ACHN (cell line): ENCODE results near the gene TGFA.

Experiments used
- DNase-seq: peaks from one replicate; pipeline ENCODE4 v3.0.0-alpha.2; 2015
- in situ Hi-C: cut with HindIII; loops from 2 replicates; pipeline ENCODE4 v1.10.0; 2017; ENCODE audit warnings: low sequenced_read_pairs, low pct_ligation_motif_present, low pct_unique_long_range_greater_than_20kb

Gene TGFA

DNA sequence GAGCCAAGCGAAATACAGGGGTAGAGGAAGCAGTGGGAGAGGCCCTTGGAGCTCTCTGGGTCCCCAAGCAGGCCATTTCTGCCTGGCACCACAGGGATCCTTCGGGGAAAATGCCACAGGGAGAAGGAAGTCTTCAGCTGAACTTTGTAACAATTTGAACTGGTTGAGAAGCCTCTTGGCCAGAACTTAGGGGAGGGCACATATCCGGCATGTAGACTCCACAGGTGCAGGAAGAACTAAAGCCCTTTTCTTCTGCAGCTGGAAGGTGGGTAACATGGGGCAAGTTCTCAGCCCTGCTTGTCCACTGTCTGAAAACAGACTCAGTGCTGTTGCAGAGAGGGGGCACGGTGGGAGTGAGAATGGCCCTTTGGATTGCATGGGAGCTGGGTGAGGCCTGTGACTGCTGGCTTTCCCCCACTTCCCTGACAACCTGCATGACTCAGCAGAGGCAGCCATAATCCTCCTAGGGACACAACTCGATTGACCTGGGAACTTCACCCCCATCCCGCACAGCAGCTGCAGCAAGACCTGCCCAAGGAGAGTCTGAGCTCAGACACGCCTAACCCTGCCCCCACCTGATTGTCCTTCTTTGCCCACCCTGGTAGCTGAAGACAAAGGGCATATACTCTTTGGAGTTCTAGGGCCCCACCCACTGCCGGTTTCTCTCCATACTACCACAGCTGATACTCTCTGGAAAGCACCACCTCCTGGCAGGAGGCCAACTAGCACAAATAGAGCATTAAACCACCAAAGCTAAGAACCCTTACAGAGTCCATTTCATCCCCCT, 150.2 kb downstream of the TGFA start:
- DNase-seq = no peak
- in situ Hi-C loops = no loop called here

GRCh38 chr2:70400539-70400938, 153.1 kb downstream of the TGFA start:
- in situ Hi-C loops = no loop called here
- no peak for DNase-seq

GRCh38 chr2:70399046-70399445, 154.6 kb downstream of the TGFA start:
- no peak for DNase-seq
- in situ Hi-C loops = no loop called here
